ENCODE data around the gene HVCN1. TPM values are rescaled to one million over a fixed set of nuclear protein-coding genes. Genes with fewer than 3 reads are reported as not detected.
"Not testable (repeated sequence)": the region's sequence is repeated elsewhere in the genome, so short reads cannot be mapped to it uniquely, and the experiment has no call there.

HVCN1 gene
- total RNA-seq, 1 donor, result 8.6 TPM

- DNase-seq (ENCODE audit: low read depth in 2 of 3, low spot score in 2 of 3), result no peak
These were observed 20.3 kb downstream of the HVCN1 start for GRCh38 chr12:110668480-110669192.

GRCh38 chr12:110667671-110668070 lies 21.2 kb downstream of the HVCN1 start:
- no peak for DNase-seq (ENCODE audit: low read depth in 2 of 3, low spot score in 2 of 3)

GRCh38 chr12:110666892-110667291 lies 22.0 kb downstream of the HVCN1 start:
- no peak for DNase-seq (ENCODE audit: low read depth in 2 of 3, low spot score in 2 of 3)

GRCh38 chr12:110661337-110661972 lies 27.5 kb downstream of the HVCN1 start:
- DNase-seq (ENCODE audit: low read depth in 2 of 3, low spot score in 2 of 3), result peak in 2 of 3 donors; percentile 84 to 91

- no peak for DNase-seq (ENCODE audit: low read depth in 2 of 3, low spot score in 2 of 3)
These were observed 30.0 kb downstream of the HVCN1 start for GRCh38 chr12:110658878-110659277.

- DNase-seq (ENCODE audit: low read depth in 2 of 3, low spot score in 2 of 3), result no peak
These were observed 30.7 kb downstream of the HVCN1 start for GRCh38 chr12:110658242-110658641.

GRCh38 chr12:110657747-110658146 lies 31.2 kb downstream of the HVCN1 start:
- no peak for DNase-seq (ENCODE audit: low read depth in 2 of 3, low spot score in 2 of 3)

- DNase-seq (ENCODE audit: low read depth in 2 of 3, low spot score in 2 of 3), result no peak
These were observed 32.8 kb downstream of the HVCN1 start for GRCh38 chr12:110656071-110656655.

- not testable (repeated sequence) for DNase-seq (ENCODE audit: low read depth in 2 of 3, low spot score in 2 of 3)
These were observed 34.7 kb downstream of the HVCN1 start for GRCh38 chr12:110654238-110654637.

- DNase-seq (ENCODE audit: low read depth in 2 of 3, low spot score in 2 of 3), result no peak
These were observed 39.5 kb downstream of the HVCN1 start for GRCh38 chr12:110649341-110649847.

GRCh38 chr12:110647631-110648040 lies 41.3 kb downstream of the HVCN1 start:
- peak in 2 of 3 donors; percentile 25 to 30 for DNase-seq (ENCODE audit: low read depth in 2 of 3, low spot score in 2 of 3)

GRCh38 chr12:110641521-110641920 lies 47.4 kb downstream of the HVCN1 start:
- DNase-seq (ENCODE audit: low read depth in 2 of 3, low spot score in 2 of 3), result no peak

- no peak for DNase-seq (ENCODE audit: low read depth in 2 of 3, low spot score in 2 of 3)
These were observed 48.5 kb downstream of the HVCN1 start for GRCh38 chr12:110640275-110641025.

- DNase-seq (ENCODE audit: low read depth in 2 of 3, low spot score in 2 of 3), result peak in 1 of 3 donors; percentile 14
These were observed 49.4 kb downstream of the HVCN1 start for GRCh38 chr12:110639336-110640141.

- no peak for DNase-seq (ENCODE audit: low read depth in 2 of 3, low spot score in 2 of 3)
These were observed 50.1 kb downstream of the HVCN1 start for GRCh38 chr12:110638796-110639195.

- DNase-seq (ENCODE audit: low read depth in 2 of 3, low spot score in 2 of 3), result no peak
These were observed 51.0 kb downstream of the HVCN1 start for GRCh38 chr12:110637869-110638441.

GRCh38 chr12:110636516-110636915 lies 52.4 kb downstream of the HVCN1 start:
- no peak for DNase-seq (ENCODE audit: low read depth in 2 of 3, low spot score in 2 of 3)

- DNase-seq (ENCODE audit: low read depth in 2 of 3, low spot score in 2 of 3), result no peak
These were observed 53.9 kb downstream of the HVCN1 start for GRCh38 chr12:110635055-110635454.

- DNase-seq (ENCODE audit: low read depth in 2 of 3, low spot score in 2 of 3), result no peak
These were observed 61.3 kb downstream of the HVCN1 start for GRCh38 chr12:110627500-110628195.

Data from hematopoietic multipotent progenitor cell (in vitro differentiated cells).